OCI-LY3 (cell line): ENCODE data around the gene LDB2.

ENCODE experiments used
- EZH2phosphoT487 ChIP-seq: fragments of 200-600 bp; shearing (Covaris generic); IDR thresholded peaks from 2 replicates; pipeline ENCODE4 v1.6.1; 2018; ENCODE audit warnings: antibody characterized with exemption, mixed run types, low read depth
- TF ChIP-seq, protein P1 (sequence below): fragments of 200-600, 300-600 bp; sonication (generic); IDR thresholded peaks from 2 replicates; pipeline ENCODE4 v1.5.1; 2014; ENCODE audit warnings: antibody characterized with exemption, low read length, low read depth

DNA sequence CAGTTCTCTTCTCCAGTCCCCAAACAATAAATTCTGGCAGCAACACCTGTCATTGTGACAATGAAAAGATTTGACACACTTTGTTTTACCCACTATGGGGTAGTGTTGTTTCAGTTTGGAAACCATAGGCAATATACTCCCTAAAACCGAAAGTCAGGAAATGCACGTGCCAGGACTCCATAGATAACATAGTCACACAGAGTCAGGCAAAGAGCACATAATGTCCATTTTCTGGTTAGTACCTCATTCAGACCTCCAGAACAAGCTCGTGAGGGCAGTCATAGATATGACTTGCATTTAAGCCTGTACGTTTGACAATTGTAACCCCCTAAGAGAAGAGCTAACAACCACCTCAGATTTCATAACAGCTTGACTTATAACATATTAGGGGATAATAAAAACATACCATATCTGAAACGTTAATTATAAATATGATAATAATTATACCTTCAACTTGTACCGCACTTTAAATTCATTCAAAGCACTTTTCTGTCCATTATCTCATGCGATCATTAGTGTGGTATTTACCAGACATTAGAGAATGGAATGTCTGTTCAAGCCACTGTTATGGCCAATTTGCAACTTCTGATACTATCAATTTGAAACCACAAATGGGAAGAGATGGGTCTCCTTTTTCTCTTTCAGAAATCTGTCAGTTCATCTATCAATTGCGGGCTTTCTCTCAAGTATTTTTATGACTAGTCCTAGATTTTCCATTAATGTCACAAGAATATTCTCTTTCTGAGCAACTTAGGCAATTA is 147.4 kb downstream of the LDB2 start:
- TF ChIP-seq, protein P1, sequence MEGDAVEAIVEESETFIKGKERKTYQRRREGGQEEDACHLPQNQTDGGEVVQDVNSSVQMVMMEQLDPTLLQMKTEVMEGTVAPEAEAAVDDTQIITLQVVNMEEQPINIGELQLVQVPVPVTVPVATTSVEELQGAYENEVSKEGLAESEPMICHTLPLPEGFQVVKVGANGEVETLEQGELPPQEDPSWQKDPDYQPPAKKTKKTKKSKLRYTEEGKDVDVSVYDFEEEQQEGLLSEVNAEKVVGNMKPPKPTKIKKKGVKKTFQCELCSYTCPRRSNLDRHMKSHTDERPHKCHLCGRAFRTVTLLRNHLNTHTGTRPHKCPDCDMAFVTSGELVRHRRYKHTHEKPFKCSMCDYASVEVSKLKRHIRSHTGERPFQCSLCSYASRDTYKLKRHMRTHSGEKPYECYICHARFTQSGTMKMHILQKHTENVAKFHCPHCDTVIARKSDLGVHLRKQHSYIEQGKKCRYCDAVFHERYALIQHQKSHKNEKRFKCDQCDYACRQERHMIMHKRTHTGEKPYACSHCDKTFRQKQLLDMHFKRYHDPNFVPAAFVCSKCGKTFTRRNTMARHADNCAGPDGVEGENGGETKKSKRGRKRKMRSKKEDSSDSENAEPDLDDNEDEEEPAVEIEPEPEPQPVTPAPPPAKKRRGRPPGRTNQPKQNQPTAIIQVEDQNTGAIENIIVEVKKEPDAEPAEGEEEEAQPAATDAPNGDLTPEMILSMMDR = no peak
- TF ChIP-seq EZH2phosphoT487 = no peak
